ENCODE measurements around the gene SLC2A14.
"Not testable (repeated sequence)": the region's sequence is repeated elsewhere in the genome, so short reads cannot be mapped to it uniquely, and the experiment has no call there.

The SLC2A14 gene

GRCh38 chr12:7834701-7835100 is 38.0 kb downstream of the SLC2A14 start:
- no peak for DNase-seq (ENCODE audit: low read depth in 2 of 2)

- no peak for DNase-seq (ENCODE audit: low read depth in 2 of 2)
Measured at GRCh38 chr12:7833831-7834230, 38.9 kb downstream of the SLC2A14 start.

- DNase-seq (ENCODE audit: low read depth in 2 of 2), result not testable (repeated sequence)
Measured at GRCh38 chr12:7833201-7833600, 39.5 kb downstream of the SLC2A14 start.

GRCh38 chr12:7832059-7832696 is 40.5 kb downstream of the SLC2A14 start:
- no peak for DNase-seq (ENCODE audit: low read depth in 2 of 2)

GRCh38 chr12:7829737-7830136 is 43.0 kb downstream of the SLC2A14 start:
- not testable (repeated sequence) for DNase-seq (ENCODE audit: low read depth in 2 of 2)

- not testable (repeated sequence) for DNase-seq (ENCODE audit: low read depth in 2 of 2)
Measured at GRCh38 chr12:7825754-7826153, 47.0 kb downstream of the SLC2A14 start.

GRCh38 chr12:7806863-7807487 is 65.7 kb downstream of the SLC2A14 start:
- peak; percentile 21 to 34 for DNase-seq (ENCODE audit: low read depth in 2 of 2)

- DNase-seq (ENCODE audit: low read depth in 2 of 2), result not testable (repeated sequence)
Measured at GRCh38 chr12:7806319-7806718, 66.4 kb downstream of the SLC2A14 start.

- no peak for DNase-seq (ENCODE audit: low read depth in 2 of 2)
Measured at GRCh38 chr12:7801460-7801859, 71.3 kb downstream of the SLC2A14 start.

- DNase-seq (ENCODE audit: low read depth in 2 of 2), result not testable (repeated sequence)
Measured at GRCh38 chr12:7798750-7799308, 73.9 kb downstream of the SLC2A14 start.

GRCh38 chr12:7797698-7798398 is 74.9 kb downstream of the SLC2A14 start:
- no peak for DNase-seq (ENCODE audit: low read depth in 2 of 2)

- DNase-seq (ENCODE audit: low read depth in 2 of 2), result not testable (repeated sequence)
Measured at GRCh38 chr12:7797269-7797668, 75.4 kb downstream of the SLC2A14 start.

GRCh38 chr12:7793211-7793610 is 79.5 kb downstream of the SLC2A14 start:
- DNase-seq (ENCODE audit: low read depth in 2 of 2), result no peak

- DNase-seq (ENCODE audit: low read depth in 2 of 2), result not testable (repeated sequence)
Measured at GRCh38 chr12:7788884-7789528, 83.7 kb downstream of the SLC2A14 start, which contains the start of gene NANOG. Gene NANOG, plus strand, starts transcription at chr12:7789402. Its CDS starts 213 bp downstream, at chr12:7789615.

GRCh38 chr12:7788294-7788660 is 84.4 kb downstream of the SLC2A14 start:
- no peak for DNase-seq (ENCODE audit: low read depth in 2 of 2)

GRCh38 chr12:7787574-7788293 is 85.0 kb downstream of the SLC2A14 start:
- no peak for DNase-seq (ENCODE audit: low read depth in 2 of 2)

GRCh38 chr12:7784701-7785100 is 88.0 kb downstream of the SLC2A14 start:
- DNase-seq (ENCODE audit: low read depth in 2 of 2), result no peak

GRCh38 chr12:7783433-7783832 is 89.3 kb downstream of the SLC2A14 start:
- DNase-seq (ENCODE audit: low read depth in 2 of 2), result not testable (repeated sequence)

- no peak for DNase-seq (ENCODE audit: low read depth in 2 of 2)
Measured at GRCh38 chr12:7782055-7782454, 90.7 kb downstream of the SLC2A14 start.

GRCh38 chr12:7781274-7781673 is 91.4 kb downstream of the SLC2A14 start:
- DNase-seq (ENCODE audit: low read depth in 2 of 2), result no peak

GRCh38 chr12:7769999-7770398 is 102.7 kb downstream of the SLC2A14 start:
- DNase-seq (ENCODE audit: low read depth in 2 of 2), result no peak
